ENCODE data around the gene HCLS1. TPM values are rescaled to one million over a fixed set of nuclear protein-coding genes. Genes with fewer than 3 reads are reported as not detected.

HCLS1 gene
- total and polyA plus RNA-seq, 2 of the 8 experiments (the other 6 are each of a cell fraction or from before 2014, with no cell fraction given), result 0.53 to 1.3 TPM

- TF ChIP-seq BACH1 (IDR thresholded peaks at IDR 0.05; ENCODE audit: low read length), result peak; percentile 100
- 0 out of 2 replicates have a peak, but pooled peaks have one; percentile 35 for TF ChIP-seq CREB1 (IDR thresholded peaks at IDR 0.05)
- peak; percentile 74 for TF ChIP-seq ATF3 (IDR thresholded peaks at IDR 0.05; ENCODE audit: insufficient read depth, low read depth, low read length)
- no peak for TF ChIP-seq PHF8 (conservative IDR thresholded peaks at IDR 0.05; ENCODE audit: low read depth, low read length)
- TF ChIP-seq CEBPB (IDR thresholded peaks at IDR 0.05; ENCODE audit: low read depth, low read length), result peak; percentile 98
- no peak for TF ChIP-seq SIRT6 (IDR thresholded peaks at IDR 0.05; ENCODE audit: low read length)
- peak; percentile 99 for TF ChIP-seq MAFK (IDR thresholded peaks at IDR 0.05; ENCODE audit: low read depth, low read length)
- peak; percentile 76 for TF ChIP-seq TAF1 (IDR thresholded peaks at IDR 0.05; ENCODE audit: low read depth, low read length)
- TF ChIP-seq RNF2 (IDR thresholded peaks at IDR 0.05; ENCODE audit: borderline replicate concordance, low read depth, low read length, missing control alignments, poor library complexity, severe bottlenecking), result no peak
- TF ChIP-seq TEAD4 (IDR thresholded peaks at IDR 0.05; ENCODE audit: low read depth, low read length), result peak; percentile 79
- peak; percentile 99 for TF ChIP-seq TCF12 (IDR thresholded peaks at IDR 0.05; ENCODE audit: low read depth, low read length)
- TF ChIP-seq SRF (IDR thresholded peaks at IDR 0.05; ENCODE audit: low read depth, low read length), result no peak
- no peak for TF ChIP-seq BCL11A (IDR thresholded peaks at IDR 0.05; ENCODE audit: low read depth in 2 of 2, low read length in 2 of 2)
- TF ChIP-seq JUND (IDR thresholded peaks at IDR 0.05; ENCODE audit: low read length), result peak; percentile 88
- TF ChIP-seq POLR2AphosphoS5 (IDR thresholded peaks at IDR 0.05; ENCODE audit: low read depth, low read length), result peak; percentile 86
- no peak for TF ChIP-seq KDM5A (IDR thresholded peaks at IDR 0.05; ENCODE audit: low read length)
- TF ChIP-seq CBX5 (IDR thresholded peaks at IDR 0.05; ENCODE audit: low read depth, low read length), result no peak
- TF ChIP-seq USF2 (IDR thresholded peaks at IDR 0.05; ENCODE audit: low read length), result no peak
- no peak for TF ChIP-seq CTBP2 (IDR thresholded peaks at IDR 0.05; ENCODE audit: borderline replicate concordance, insufficient read depth, insufficient read length, low read length)
- TF ChIP-seq RBBP5 (IDR thresholded peaks at IDR 0.05; ENCODE audit: borderline replicate concordance, low read depth, low read length), result peak; percentile 54; the same call in 1 of the 2 replicates
- TF ChIP-seq POLR2A (IDR thresholded peaks at IDR 0.05; ENCODE audit: control extremely low read depth in 1 of 2, low read depth in 2 of 2, low read length in 2 of 2), result peak; percentile 70 to 83
- TF ChIP-seq GABPA (IDR thresholded peaks at IDR 0.05; ENCODE audit: borderline replicate concordance, insufficient read depth, low read length), result no peak
- no peak for TF ChIP-seq FOSL1 (IDR thresholded peaks at IDR 0.05; ENCODE audit: insufficient read depth, low read depth, low read length)
- TF ChIP-seq NRF1 (IDR thresholded peaks at IDR 0.05; ENCODE audit: low read depth, low read length), result no peak
Observed at GRCh38 chr3:121592856-121593702, 67.6 kb downstream of the HCLS1 start, which contains the start of gene FBXO40 (continued).
